Neural cell (in vitro differentiated cells): Measurements from ENCODE around the gene ST7L. TPM values are rescaled to one million over a fixed set of nuclear protein-coding genes. Genes with fewer than 3 reads are reported as not detected.

Source experiments
- H2AFZ ChIP-seq: fragments of 200-600, 300-800 bp; sonication (generic), shearing (Covaris generic); 2 replicates; pipeline ENCODE4 v1.6.0; 2014; ENCODE audit warnings: low read depth, mild to moderate bottlenecking, antibody characterized with exemption, low read length, moderate library complexity
- H3F3A ChIP-seq: fragments of 200-600 bp; shearing (Covaris generic); 2 replicates; pipeline ENCODE4 v1.6.1; 2016; ENCODE audit warnings: mild to moderate bottlenecking, moderate library complexity, mixed read lengths, antibody characterized with exemption, low read length; ENCODE audit not compliant: insufficient read depth, poor library complexity, severe bottlenecking
- H3K27ac ChIP-seq: fragments of 200-600, 300-800 bp; sonication (generic), shearing (Covaris generic); 2 replicates; pipeline ENCODE4 v1.5.1; 2014; ENCODE audit warnings: mild to moderate bottlenecking, low read length, moderate library complexity
- H3K27me3 ChIP-seq: fragments of 300-800, 200-600 bp; sonication (generic), shearing (Covaris generic); 2 replicates; pipeline ENCODE4 v1.6.0; 2014; ENCODE audit warnings: mild to moderate bottlenecking, low read depth, low read length, moderate library complexity; ENCODE audit not compliant: insufficient read depth
- H3K36me3 ChIP-seq: fragments of 300-800, 200-600 bp; sonication (generic), shearing (Covaris generic); 2 replicates; pipeline ENCODE4 v1.5.1; 2014; ENCODE audit warnings: mild to moderate bottlenecking, antibody characterized with exemption, low read length, moderate library complexity; ENCODE audit not compliant: insufficient read depth
- H3K4me2 ChIP-seq: fragments of 300-800, 200-600 bp; sonication (generic), shearing (Covaris generic); 2 replicates; pipeline ENCODE4 v1.6.0; 2014; ENCODE audit warnings: mild to moderate bottlenecking, low read length
- H3K4me3 ChIP-seq: fragments of 300-800, 200-600 bp; sonication (generic), shearing (Covaris generic); 2 replicates; pipeline ENCODE4 v1.5.1; 2014; ENCODE audit warnings: mild to moderate bottlenecking, low read length, moderate library complexity
- H3K79me2 ChIP-seq: fragments of 200-600 bp; shearing (Covaris generic); replicated peaks from 2 replicates; pipeline ENCODE4 v1.6.0; 2014; ENCODE audit warnings: mild to moderate bottlenecking, low read length, moderate library complexity; ENCODE audit not compliant: insufficient read depth
- H3K9ac ChIP-seq: fragments of 300-800, 200-600 bp; sonication (generic), shearing (Covaris generic); 2 replicates; pipeline ENCODE4 v1.6.1; 2016; ENCODE audit warnings: mild to moderate bottlenecking, low read length, mixed read lengths
- H3K9me2 ChIP-seq: fragments of 200-600 bp; shearing (Covaris generic); 2 replicates; pipeline ENCODE4 v1.6.1; 2016; ENCODE audit warnings: mild to moderate bottlenecking, low read length, mixed read lengths; ENCODE audit not compliant: insufficient read depth
- H3K9me3 ChIP-seq: fragments of 200-600, 300-800 bp; sonication (generic), shearing (Covaris generic); 2 replicates; pipeline ENCODE4 v1.6.1; 2016; ENCODE audit warnings: mild to moderate bottlenecking, mixed run types, low read length, moderate library complexity, mixed read lengths
- H4K20me1 ChIP-seq: fragments of 200-600 bp; shearing (Covaris generic); 2 replicates; pipeline ENCODE4 v1.6.1; 2016; ENCODE audit warnings: mild to moderate bottlenecking, mixed run types; ENCODE audit not compliant: insufficient read depth
- CTCF ChIP-seq: fragments of 450-650 bp; IDR thresholded peaks from 2 replicates; pipeline ENCODE4 v1.5.1; 2014; ENCODE audit warnings: antibody characterized with exemption, mild to moderate bottlenecking, moderate library complexity; ENCODE audit not compliant: poor library complexity, severe bottlenecking
- EP300 ChIP-seq: fragments of 450-650 bp; conservative IDR thresholded peaks from 2 replicates; pipeline ENCODE4 v1.6.1; 2014; ENCODE audit warnings: antibody characterized with exemption, mild to moderate bottlenecking, moderate library complexity; ENCODE audit not compliant: poor library complexity, severe bottlenecking
- EZH2 ChIP-seq: fragments of 200-600, 300-800 bp; shearing (Covaris generic), sonication (generic); IDR thresholded peaks from 2 replicates; pipeline ENCODE4 v1.6.1; 2014; ENCODE audit warnings: antibody characterized with exemption, low read length, borderline replicate concordance, mild to moderate bottlenecking; ENCODE audit not compliant: insufficient read depth, poor library complexity, severe bottlenecking
- MXI1 ChIP-seq: fragments of 450-650 bp; conservative IDR thresholded peaks from 2 replicates; pipeline ENCODE4 v1.6.1; 2014; ENCODE audit warnings: antibody characterized with exemption, mild to moderate bottlenecking; ENCODE audit not compliant: poor library complexity, severe bottlenecking
- POLR2AphosphoS5 ChIP-seq: IDR thresholded peaks from 2 replicates; pipeline ENCODE4 v1.6.1; 2012
- RAD21 ChIP-seq: fragments of 450-650 bp; conservative IDR thresholded peaks from 2 replicates; pipeline ENCODE4 v1.6.1; 2014; ENCODE audit warnings: antibody characterized with exemption, mild to moderate bottlenecking, moderate library complexity
- SMC3 ChIP-seq: fragments of 450-650 bp; conservative IDR thresholded peaks from 2 replicates; pipeline ENCODE4 v1.6.1; 2014; ENCODE audit warnings: antibody characterized with exemption, mild to moderate bottlenecking, moderate library complexity; ENCODE audit not compliant: poor library complexity
- TAF1 ChIP-seq: IDR thresholded peaks from 2 replicates; pipeline ENCODE4 v1.6.1; 2012; ENCODE audit warnings: low read depth
- polyA plus RNA-seq: library from polyadenylated mRNA; depleted of rRNA; stranded (reverse); fragments of >200 nt; gene quantifications from 2 replicates; pipeline ENCODE4 v1.2.3, GENCODE V29; 2014
- TF ChIP-seq, protein P1 (sequence below): IDR thresholded peaks from 2 replicates; pipeline ENCODE4 v1.6.1; 2012; ENCODE audit warnings: borderline replicate concordance

Gene ST7L
- polyA plus RNA-seq, 1 donor from 2014 or later, result 33.7 TPM

DNA sequence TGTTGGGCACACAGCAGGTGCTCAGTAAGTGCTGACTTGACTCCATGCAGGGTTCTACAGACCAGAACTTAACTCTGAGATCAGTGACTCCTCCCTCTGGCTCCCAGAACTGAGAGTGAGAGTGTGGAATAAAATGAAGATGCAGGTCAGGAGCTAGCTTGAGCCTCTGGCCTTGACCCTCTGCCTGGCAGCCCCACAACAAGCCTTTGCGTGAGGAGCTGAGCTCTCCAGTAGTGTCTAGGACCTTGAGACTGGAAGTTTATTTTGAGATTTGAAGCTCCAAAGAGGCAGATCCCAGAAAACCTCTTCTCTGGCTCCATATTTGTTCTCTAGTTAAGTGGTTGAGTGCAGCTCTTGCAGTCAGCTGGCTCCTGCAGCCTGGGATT, 113.5 kb downstream of the ST7L start:
- Histone ChIP-seq H2AFZ (no peak overlapping the region), H3K4me3 (no peak overlapping the region), H3K9me3 (no peaks in the 10 kb centered on the region), H3K27ac (no peak overlapping the region), H3K27me3 (peaks cover 76% of the 10 kb centered on the region), H3K4me2 (no peak overlapping the region), H3F3A (no peaks in the 10 kb centered on the region), H3K36me3 (no peaks in the 10 kb centered on the region), H3K9me2 (no peaks in the 10 kb centered on the region), H4K20me1 (no peaks in the 10 kb centered on the region), H3K9ac (no peak overlapping the region), H3K79me2 (no peaks in the 10 kb centered on the region)
- TF ChIP-seq TAF1 (no peak), CTCF (no peak), POLR2AphosphoS5 (no peak), EP300 (no peak), EZH2 (no peak), MXI1 (no peak), SMC3 (no peak), RAD21 (no peak)
- TF ChIP-seq, protein P1, sequence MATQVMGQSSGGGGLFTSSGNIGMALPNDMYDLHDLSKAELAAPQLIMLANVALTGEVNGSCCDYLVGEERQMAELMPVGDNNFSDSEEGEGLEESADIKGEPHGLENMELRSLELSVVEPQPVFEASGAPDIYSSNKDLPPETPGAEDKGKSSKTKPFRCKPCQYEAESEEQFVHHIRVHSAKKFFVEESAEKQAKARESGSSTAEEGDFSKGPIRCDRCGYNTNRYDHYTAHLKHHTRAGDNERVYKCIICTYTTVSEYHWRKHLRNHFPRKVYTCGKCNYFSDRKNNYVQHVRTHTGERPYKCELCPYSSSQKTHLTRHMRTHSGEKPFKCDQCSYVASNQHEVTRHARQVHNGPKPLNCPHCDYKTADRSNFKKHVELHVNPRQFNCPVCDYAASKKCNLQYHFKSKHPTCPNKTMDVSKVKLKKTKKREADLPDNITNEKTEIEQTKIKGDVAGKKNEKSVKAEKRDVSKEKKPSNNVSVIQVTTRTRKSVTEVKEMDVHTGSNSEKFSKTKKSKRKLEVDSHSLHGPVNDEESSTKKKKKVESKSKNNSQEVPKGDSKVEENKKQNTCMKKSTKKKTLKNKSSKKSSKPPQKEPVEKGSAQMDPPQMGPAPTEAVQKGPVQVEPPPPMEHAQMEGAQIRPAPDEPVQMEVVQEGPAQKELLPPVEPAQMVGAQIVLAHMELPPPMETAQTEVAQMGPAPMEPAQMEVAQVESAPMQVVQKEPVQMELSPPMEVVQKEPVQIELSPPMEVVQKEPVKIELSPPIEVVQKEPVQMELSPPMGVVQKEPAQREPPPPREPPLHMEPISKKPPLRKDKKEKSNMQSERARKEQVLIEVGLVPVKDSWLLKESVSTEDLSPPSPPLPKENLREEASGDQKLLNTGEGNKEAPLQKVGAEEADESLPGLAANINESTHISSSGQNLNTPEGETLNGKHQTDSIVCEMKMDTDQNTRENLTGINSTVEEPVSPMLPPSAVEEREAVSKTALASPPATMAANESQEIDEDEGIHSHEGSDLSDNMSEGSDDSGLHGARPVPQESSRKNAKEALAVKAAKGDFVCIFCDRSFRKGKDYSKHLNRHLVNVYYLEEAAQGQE, result no peak

DNA sequence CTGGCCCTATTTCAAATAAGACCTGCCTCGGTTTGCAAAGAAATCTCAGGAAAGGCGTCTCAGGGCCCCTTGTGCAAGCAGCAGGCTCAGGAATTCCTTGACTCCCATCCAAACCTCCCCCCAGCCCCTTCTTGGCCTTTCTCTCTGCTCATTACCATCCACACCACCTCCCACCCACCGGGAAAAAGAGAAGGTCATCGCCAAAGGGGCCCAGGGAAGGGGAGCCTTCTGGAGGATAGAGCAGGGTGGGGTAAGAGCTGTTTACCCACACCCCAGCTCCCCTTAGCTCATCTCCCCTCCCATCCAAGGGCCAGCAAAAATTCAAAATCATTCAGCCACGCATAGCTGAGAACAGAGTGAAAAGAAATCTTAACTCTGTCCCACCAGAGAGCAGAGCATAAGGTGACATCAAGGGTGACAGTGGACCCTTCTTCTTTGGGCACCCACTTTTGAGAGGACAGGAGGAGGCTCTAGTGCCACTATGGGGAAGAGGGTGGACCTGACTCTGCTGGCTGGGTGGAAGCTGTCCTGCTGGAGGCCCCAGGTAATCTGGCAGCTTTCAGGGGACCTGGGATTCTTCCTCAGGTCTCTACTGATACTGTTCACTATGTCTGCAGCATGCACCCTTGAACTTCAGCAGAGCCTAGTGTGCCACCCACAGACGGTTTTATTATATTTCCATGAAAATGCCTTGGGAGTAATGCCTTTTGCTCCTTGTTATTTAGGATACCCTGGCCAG, 114.1 kb downstream of the ST7L start:
- no peak for TF ChIP-seq MXI1
- TF ChIP-seq CTCF, result no peak
- TF ChIP-seq TAF1, result no peak
- no peak for TF ChIP-seq EZH2
- no peak for TF ChIP-seq POLR2AphosphoS5
- TF ChIP-seq SMC3, result no peak
- TF ChIP-seq, protein P1, result no peak
- no peak for TF ChIP-seq RAD21
- TF ChIP-seq EP300, result no peak
- no peak overlapping the region for H3K27ac ChIP-seq
- H3K9ac ChIP-seq, result no peak overlapping the region
- no peak overlapping the region for H2AFZ ChIP-seq
- no peaks in the 10 kb centered on the region for H3K36me3 ChIP-seq
- H3K4me3 ChIP-seq, result no peak overlapping the region
- H3F3A ChIP-seq, result no peaks in the 10 kb centered on the region
- H3K27me3 ChIP-seq, result peaks cover 70% of the 10 kb centered on the region
- H4K20me1 ChIP-seq, result no peaks in the 10 kb centered on the region
- H3K79me2 ChIP-seq, result no peaks in the 10 kb centered on the region
- no peak overlapping the region for H3K4me2 ChIP-seq
- H3K9me2 ChIP-seq, result no peaks in the 10 kb centered on the region
- H3K9me3 ChIP-seq, result no peaks in the 10 kb centered on the region
